MM.1S (cell line): ENCODE measurements around the gene RPTOR.

Experiments used
- DNase-seq: peaks from one replicate; pipeline ENCODE4 v3.0.0-alpha.2; 2015
- H2AFZ ChIP-seq: fragments of 300-600 bp; sonication (generic); 2 replicates; pipeline ENCODE4 v1.6.0; 2016; ENCODE audit warnings: antibody characterized with exemption, low read length
- H3F3A ChIP-seq: fragments of 300-600 bp; sonication (generic); 2 replicates; pipeline ENCODE4 v1.6.1; 2016; ENCODE audit warnings: mild to moderate bottlenecking, antibody characterized with exemption, low read length, moderate library complexity, mixed read lengths; ENCODE audit not compliant: insufficient read depth
- H3K27ac ChIP-seq: fragments of 300-600 bp; sonication (generic); 2 replicates; pipeline ENCODE4 v1.5.1; 2016; ENCODE audit warnings: mild to moderate bottlenecking, low read length
- H3K27me3 ChIP-seq: fragments of 300-600 bp; sonication (generic); replicated peaks from 2 replicates; pipeline ENCODE4 v1.6.0; 2016; ENCODE audit warnings: low read length; ENCODE audit not compliant: insufficient read depth
- H3K36me3 ChIP-seq: fragments of 300-600 bp; sonication (generic); replicated peaks from 2 replicates; pipeline ENCODE4 v1.6.1; 2016; ENCODE audit warnings: mild to moderate bottlenecking, low read length, mixed read lengths; ENCODE audit not compliant: insufficient read depth
- H3K4me1 ChIP-seq: fragments of 300-600 bp; sonication (generic); 2 replicates; pipeline ENCODE4 v1.6.1; 2016; ENCODE audit warnings: low read length, mixed read lengths
- H3K4me2 ChIP-seq: fragments of 300-600 bp; sonication (generic); 2 replicates; pipeline ENCODE4 v1.6.0; 2016; ENCODE audit warnings: low read depth, low read length
- H3K4me3 ChIP-seq: fragments of 300-600 bp; sonication (generic); 2 replicates; pipeline ENCODE4 v1.5.1; 2016; ENCODE audit warnings: low read length, mixed read lengths
- H3K79me2 ChIP-seq: fragments of 300-600 bp; sonication (generic); 2 replicates; pipeline ENCODE4 v1.6.1; 2016; ENCODE audit warnings: mixed run types, low read length, mixed read lengths
- H3K9ac ChIP-seq: fragments of 300-600 bp; sonication (generic); 2 replicates; pipeline ENCODE4 v1.6.1; 2016; ENCODE audit warnings: low read length, mixed read lengths
- H3K9me2 ChIP-seq: fragments of 300-600 bp; sonication (generic); replicated peaks from 2 replicates; pipeline ENCODE4 v1.6.1; 2016; ENCODE audit warnings: mild to moderate bottlenecking, low read length, mixed read lengths; ENCODE audit not compliant: insufficient read depth
- H3K9me3 ChIP-seq: fragments of 300-600 bp; sonication (generic); replicated peaks from 2 replicates; pipeline ENCODE4 v1.6.1; 2016; ENCODE audit warnings: mild to moderate bottlenecking, low read length, mixed read lengths; ENCODE audit not compliant: insufficient read depth
- H4K20me1 ChIP-seq: fragments of 300-600 bp; sonication (generic); 2 replicates; pipeline ENCODE4 v1.6.1; 2016; ENCODE audit warnings: mild to moderate bottlenecking, low read length, moderate library complexity, mixed read lengths; ENCODE audit not compliant: insufficient read depth
- EZH2 ChIP-seq: fragments of 300-600 bp; sonication (generic); optimal IDR thresholded peaks from 2 replicates; pipeline ENCODE3; 2017; ENCODE audit warnings: low read depth, mild to moderate bottlenecking, antibody characterized with exemption, low read length, mixed read lengths
- EZH2phosphoT487 ChIP-seq: fragments of 300-600 bp; sonication (generic); IDR thresholded peaks from 2 replicates; pipeline ENCODE4 v1.6.1; 2018; ENCODE audit warnings: antibody characterized with exemption, low read length
- TF ChIP-seq, protein P1 (sequence below): fragments of 300-600 bp; sonication (generic); IDR thresholded peaks from 2 replicates; pipeline ENCODE4 v1.5.1; 2016; ENCODE audit warnings: antibody characterized with exemption, low read length, mixed read lengths

Gene RPTOR

GRCh38 chr17:80616705-80617104 is 72.1 kb downstream of the RPTOR start:
- Histone ChIP-seq H4K20me1 (no peaks in the 10 kb centered on the region), H3F3A (no peaks in the 10 kb centered on the region), H3K27me3 (no peaks in the 10 kb centered on the region), H3K9me2 (no peaks in the 10 kb centered on the region), H3K9ac (no peak overlapping the region), H3K27ac (no peak overlapping the region), H3K9me3 (no peaks in the 10 kb centered on the region), H3K4me1 (no peaks in the 10 kb centered on the region), H3K4me3 (no peak overlapping the region), H2AFZ (no peak overlapping the region), H3K4me2 (no peak overlapping the region), H3K79me2 (peaks cover 63% of the 10 kb centered on the region), H3K36me3 (no peaks in the 10 kb centered on the region)
- no peak for TF ChIP-seq EZH2
- DNase-seq: no peak

GRCh38 chr17:80618304-80618703 is 73.7 kb downstream of the RPTOR start:
- peaks cover 56% of the 10 kb centered on the region for H3K79me2 ChIP-seq
- no peak overlapping the region for H3K4me2 ChIP-seq

DNA sequence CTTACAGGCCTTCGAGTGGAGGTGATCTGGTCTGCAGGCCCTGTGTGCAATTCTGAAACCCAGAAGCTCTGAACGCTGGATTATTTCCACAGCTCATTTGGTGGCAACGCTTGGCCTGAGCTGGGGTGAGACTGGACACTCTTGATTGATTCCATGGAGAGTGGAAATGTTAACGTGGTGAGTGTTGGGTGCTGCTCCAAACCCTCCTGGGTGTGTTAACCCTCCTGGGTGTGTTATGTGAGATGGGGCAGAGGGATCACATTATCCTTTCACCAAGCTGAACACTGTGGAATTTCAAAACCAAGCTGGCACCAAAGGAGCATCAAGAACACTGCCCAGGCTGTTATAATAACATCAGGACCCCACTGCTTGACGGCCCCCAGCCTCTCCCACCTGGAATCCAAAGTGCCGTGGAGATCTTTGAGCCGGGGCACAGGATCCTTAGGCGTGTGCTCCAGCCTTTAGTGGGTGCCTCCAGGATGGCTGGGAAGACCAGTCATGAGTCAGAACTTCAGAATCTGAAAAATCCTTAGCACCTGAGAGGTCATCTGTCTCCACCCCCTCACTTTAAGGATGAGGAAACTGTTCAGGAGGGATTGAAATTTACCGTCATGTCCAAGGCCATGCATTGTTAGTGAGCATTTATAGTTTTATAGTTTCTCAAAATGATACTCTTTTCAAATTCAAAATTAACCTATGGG is 75.0 kb downstream of the RPTOR start:
- Histone ChIP-seq H3K79me2 (peaks cover 47% of the 10 kb centered on the region), H3K27ac (no peak overlapping the region), H3K9ac (no peak overlapping the region), H3K4me3 (no peak overlapping the region), H2AFZ (no peak overlapping the region), H3K27me3 (no peaks in the 10 kb centered on the region), H3F3A (no peaks in the 10 kb centered on the region), H3K4me2 (no peak overlapping the region), H3K36me3 (no peaks in the 10 kb centered on the region), H3K9me2 (no peaks in the 10 kb centered on the region), H4K20me1 (no peaks in the 10 kb centered on the region), H3K9me3 (no peaks in the 10 kb centered on the region), H3K4me1 (no peaks in the 10 kb centered on the region)
- no peak for DNase-seq
- TF ChIP-seq EZH2 (no peak), EZH2phosphoT487 (no peak)
- TF ChIP-seq, protein P1, sequence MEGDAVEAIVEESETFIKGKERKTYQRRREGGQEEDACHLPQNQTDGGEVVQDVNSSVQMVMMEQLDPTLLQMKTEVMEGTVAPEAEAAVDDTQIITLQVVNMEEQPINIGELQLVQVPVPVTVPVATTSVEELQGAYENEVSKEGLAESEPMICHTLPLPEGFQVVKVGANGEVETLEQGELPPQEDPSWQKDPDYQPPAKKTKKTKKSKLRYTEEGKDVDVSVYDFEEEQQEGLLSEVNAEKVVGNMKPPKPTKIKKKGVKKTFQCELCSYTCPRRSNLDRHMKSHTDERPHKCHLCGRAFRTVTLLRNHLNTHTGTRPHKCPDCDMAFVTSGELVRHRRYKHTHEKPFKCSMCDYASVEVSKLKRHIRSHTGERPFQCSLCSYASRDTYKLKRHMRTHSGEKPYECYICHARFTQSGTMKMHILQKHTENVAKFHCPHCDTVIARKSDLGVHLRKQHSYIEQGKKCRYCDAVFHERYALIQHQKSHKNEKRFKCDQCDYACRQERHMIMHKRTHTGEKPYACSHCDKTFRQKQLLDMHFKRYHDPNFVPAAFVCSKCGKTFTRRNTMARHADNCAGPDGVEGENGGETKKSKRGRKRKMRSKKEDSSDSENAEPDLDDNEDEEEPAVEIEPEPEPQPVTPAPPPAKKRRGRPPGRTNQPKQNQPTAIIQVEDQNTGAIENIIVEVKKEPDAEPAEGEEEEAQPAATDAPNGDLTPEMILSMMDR: no peak

More at GRCh38 chr17:80618304-80618703, 73.7 kb downstream of the RPTOR start:
- Histone ChIP-seq H2AFZ (no peak overlapping the region), H3K27me3 (no peaks in the 10 kb centered on the region), H3K36me3 (no peaks in the 10 kb centered on the region), H3K27ac (no peak overlapping the region), H4K20me1 (no peaks in the 10 kb centered on the region), H3K9ac (no peak overlapping the region), H3K9me2 (no peaks in the 10 kb centered on the region), H3K4me1 (no peaks in the 10 kb centered on the region), H3K4me3 (no peak overlapping the region), H3K9me3 (no peaks in the 10 kb centered on the region), H3F3A (no peaks in the 10 kb centered on the region)
- TF ChIP-seq EZH2phosphoT487 (no peak), EZH2 (no peak)
- TF ChIP-seq, protein P1: no peak
- DNase-seq: no peak

DNA sequence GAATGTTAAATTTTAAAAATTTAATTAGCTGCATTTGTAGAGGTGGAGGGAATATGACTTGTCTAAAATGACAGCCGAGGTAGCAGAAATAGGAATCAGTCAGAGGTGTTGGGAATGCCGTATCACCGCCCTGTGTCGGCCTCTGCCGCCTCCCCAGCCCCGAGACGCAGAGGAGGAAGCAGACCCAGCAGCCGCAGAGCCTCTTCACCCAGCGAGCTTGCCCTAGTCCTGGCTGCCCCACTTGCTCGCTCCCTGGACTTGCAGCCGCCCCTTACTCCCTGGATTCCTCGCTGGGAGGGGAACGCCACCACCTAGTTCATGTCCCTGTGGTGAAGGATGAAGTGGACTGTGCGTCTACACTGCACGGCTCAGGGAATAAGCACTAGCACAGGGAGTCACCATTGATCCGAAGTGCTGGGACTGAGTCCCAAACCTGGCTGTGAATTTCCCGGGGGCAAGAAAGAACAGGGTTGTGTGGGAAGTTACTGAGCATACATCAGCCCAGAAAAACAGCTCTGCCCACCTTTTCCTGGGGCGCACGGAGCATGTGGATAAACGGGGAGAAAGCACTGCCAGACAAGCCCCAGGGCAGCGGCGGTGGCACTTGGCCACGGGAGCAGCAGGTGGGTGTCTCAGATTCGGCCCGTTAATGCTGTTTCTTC is 76.8 kb downstream of the RPTOR start:
- H3K4me2 ChIP-seq: no peak overlapping the region
- H3K27ac ChIP-seq: no peak overlapping the region
- no peaks in the 10 kb centered on the region for H3K27me3 ChIP-seq
- no peak overlapping the region for H3K4me3 ChIP-seq
- no peaks in the 10 kb centered on the region for H4K20me1 ChIP-seq
- DNase-seq: no peak
- no peaks in the 10 kb centered on the region for H3K4me1 ChIP-seq
- H2AFZ ChIP-seq: no peak overlapping the region
- no peaks in the 10 kb centered on the region for H3F3A ChIP-seq
- H3K36me3 ChIP-seq: no peaks in the 10 kb centered on the region
- no peak overlapping the region for H3K9ac ChIP-seq
- no peaks in the 10 kb centered on the region for H3K9me3 ChIP-seq
- peaks cover 37% of the 10 kb centered on the region for H3K79me2 ChIP-seq
- H3K9me2 ChIP-seq: no peaks in the 10 kb centered on the region
- TF ChIP-seq, protein P1: no peak
- TF ChIP-seq EZH2phosphoT487 (no peak), EZH2 (no peak)
